Measurements from ENCODE around the gene TMEM115.
A peak's percentile ranks its signal among the peaks of the same experiment; 100 is the strongest.

DNA sequence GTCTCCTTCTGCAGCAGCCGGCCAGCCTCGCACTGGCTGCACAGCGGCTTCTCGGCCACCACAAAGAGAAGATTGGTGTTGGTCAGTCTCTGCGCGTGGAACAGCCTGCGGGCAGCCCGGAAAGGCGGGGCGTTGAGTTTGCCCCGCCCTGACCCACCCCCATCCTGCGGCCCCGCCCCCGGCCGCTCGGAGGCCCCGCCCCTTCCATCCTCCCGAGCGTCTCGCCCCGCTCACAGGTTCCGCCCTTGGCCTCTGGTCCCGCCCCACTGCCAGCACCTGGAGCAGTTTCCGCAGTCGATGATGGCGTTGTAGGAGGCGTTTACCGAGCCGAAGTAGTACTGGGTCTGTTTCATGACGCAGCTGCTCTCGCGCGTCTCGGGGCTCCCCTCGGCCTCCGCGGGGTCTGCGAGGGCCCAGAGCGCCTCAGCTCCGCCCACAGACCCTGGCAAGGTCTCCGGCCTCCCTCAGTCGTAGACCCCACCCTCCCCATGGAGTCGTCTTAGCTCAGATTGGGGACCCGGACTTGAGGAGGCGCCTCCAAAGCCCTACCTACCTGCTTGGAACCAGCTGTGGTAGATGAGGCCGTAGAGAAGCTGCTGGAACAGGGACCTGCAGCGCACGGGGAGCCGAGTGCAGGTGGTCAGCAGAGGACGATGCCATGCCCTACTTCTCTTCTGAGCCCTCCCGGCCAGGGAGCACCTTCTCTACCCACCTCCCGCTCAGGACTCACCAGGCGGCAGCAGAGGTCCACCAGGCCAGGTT, 5.9 kb upstream of the TMEM115 start:
- TF ChIP-seq POLR2A (IDR thresholded peaks at IDR 0.05) = peak; percentile 73 to 85
- TF ChIP-seq, protein P1, sequence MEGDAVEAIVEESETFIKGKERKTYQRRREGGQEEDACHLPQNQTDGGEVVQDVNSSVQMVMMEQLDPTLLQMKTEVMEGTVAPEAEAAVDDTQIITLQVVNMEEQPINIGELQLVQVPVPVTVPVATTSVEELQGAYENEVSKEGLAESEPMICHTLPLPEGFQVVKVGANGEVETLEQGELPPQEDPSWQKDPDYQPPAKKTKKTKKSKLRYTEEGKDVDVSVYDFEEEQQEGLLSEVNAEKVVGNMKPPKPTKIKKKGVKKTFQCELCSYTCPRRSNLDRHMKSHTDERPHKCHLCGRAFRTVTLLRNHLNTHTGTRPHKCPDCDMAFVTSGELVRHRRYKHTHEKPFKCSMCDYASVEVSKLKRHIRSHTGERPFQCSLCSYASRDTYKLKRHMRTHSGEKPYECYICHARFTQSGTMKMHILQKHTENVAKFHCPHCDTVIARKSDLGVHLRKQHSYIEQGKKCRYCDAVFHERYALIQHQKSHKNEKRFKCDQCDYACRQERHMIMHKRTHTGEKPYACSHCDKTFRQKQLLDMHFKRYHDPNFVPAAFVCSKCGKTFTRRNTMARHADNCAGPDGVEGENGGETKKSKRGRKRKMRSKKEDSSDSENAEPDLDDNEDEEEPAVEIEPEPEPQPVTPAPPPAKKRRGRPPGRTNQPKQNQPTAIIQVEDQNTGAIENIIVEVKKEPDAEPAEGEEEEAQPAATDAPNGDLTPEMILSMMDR (IDR thresholded peaks at IDR 0.05) = peak in 2 of 6 experiments; percentile 13 to 26
